CD4-positive, alpha-beta T cell (primary cell): ENCODE data around the gene MAD2L1BP. TPM values are rescaled to one million over a fixed set of nuclear protein-coding genes. Genes with fewer than 3 reads are reported as not detected.
"Not testable (repeated sequence)": the region's sequence is repeated elsewhere in the genome, so short reads cannot be mapped to it uniquely, and the experiment has no call there.

ENCODE experiments used
- ATAC-seq: fragments of 200-7000 bp; cut with Tn5 transposase; one replicate; pipeline ENCODE4 v1.10.0; 2022; ENCODE audit warnings: mild to moderate bottlenecking; ENCODE audit not compliant: poor library complexity
- CTCF ChIA-PET: fragments of 350-600 bp; sonication (Branson Sonifier 250); formaldehyde crosslinking; loops from one replicate; lab custom pipeline; 2021; ENCODE audit warnings: antibody characterized with exemption, inconsistent platforms; lab: Charles Lee
- POLR2A ChIA-PET: fragments of 350-600 bp; sonication (Branson Sonifier 250); formaldehyde crosslinking; loops from one replicate; lab custom pipeline; 2021; ENCODE audit warnings: antibody characterized with exemption, inconsistent platforms; lab: Charles Lee
- DNase-seq, 14 experiments: peaks; one replicate each; pipeline ENCODE4 v3.0.0-alpha.2; 2013 to 2020; ENCODE audit warnings: mixed read lengths in 2 of 14
- H3K27ac ChIP-seq, 2 donors: one replicate each; pipeline versions ENCODE4 v1.5.1 to v1.7.0; 2013; ENCODE audit warnings: low read length in 2 of 2, low read depth in 1 of 2, mild to moderate bottlenecking in 1 of 2
- H3K27me3 ChIP-seq, 2 experiments: 1 replicate in 1 of 2; 2 replicates in 1 of 2; pipeline versions ENCODE4 v1.6.1 to v1.7.0; 2013; ENCODE audit warnings: low read length in 2 of 2, control low read depth in 1 of 2, mild to moderate bottlenecking in 1 of 2, moderate library complexity in 1 of 2; ENCODE audit not compliant: insufficient read depth in 2 of 2, control insufficient read depth in 1 of 2
- H3K36me3 ChIP-seq: one replicate; pipeline ENCODE4 v1.6.1; 2013; ENCODE audit warnings: low read length, control low read depth; ENCODE audit not compliant: insufficient read depth
- H3K4me1 ChIP-seq: one replicate; pipeline ENCODE4 v1.6.1; 2013; ENCODE audit warnings: low read length, control low read depth; ENCODE audit not compliant: insufficient read depth
- H3K4me3 ChIP-seq: one replicate; pipeline ENCODE4 v1.5.1; 2013; ENCODE audit warnings: mild to moderate bottlenecking, low read length, moderate library complexity
- H3K9me3 ChIP-seq, 2 experiments: 1 replicate in 1 of 2; 2 replicates in 1 of 2; pipeline versions ENCODE4 v1.6.1 to v1.7.0; 2013; ENCODE audit warnings: low read length in 2 of 2, mild to moderate bottlenecking in 2 of 2, control low read depth in 1 of 2, moderate library complexity in 1 of 2; ENCODE audit not compliant: control insufficient read depth in 1 of 2, insufficient read depth in 1 of 2
- H3K27ac Mint-ChIP-seq: one replicate; pipeline ENCODE4 v1.8.0; 2020; ENCODE audit warnings: mixed read lengths
- H3K27me3 Mint-ChIP-seq: one replicate; pipeline ENCODE4 v1.8.0; 2021; ENCODE audit warnings: mixed read lengths
- H3K36me3 Mint-ChIP-seq: one replicate; pipeline ENCODE4 v1.8.0; 2021; ENCODE audit warnings: low read depth, mixed read lengths
- H3K4me1 Mint-ChIP-seq: one replicate; pipeline ENCODE4 v1.8.0; 2021; ENCODE audit warnings: low read depth, mixed read lengths
- H3K4me3 Mint-ChIP-seq: one replicate; pipeline ENCODE4 v1.8.0; 2020; ENCODE audit warnings: mild to moderate bottlenecking, mixed read lengths
- H3K9me3 Mint-ChIP-seq: one replicate; pipeline ENCODE4 v1.8.0; 2020; ENCODE audit warnings: mixed read lengths
- CTCF ChIP-seq: fragments of 200-600 bp; IDR thresholded peaks from one replicate; pipeline ENCODE4 v1.8.0; 2022; ENCODE audit warnings: antibody characterized with exemption, mild to moderate bottlenecking
- intact Hi-C, 2 experiments: fragments of 100-400 bp; cut with DNase I in 1 of 2; cut with micrococcal nuclease in 1 of 2; formaldehyde crosslinking; loops; one replicate each; pipeline versions ENCODE4 v1.15.1 to v1.9.0; 2023 to 2025; cut with DNase I, micrococcal nuclease
- total RNA-seq, 174 experiments: library from RNA in 2 of 174; stranded (reverse) in 2 of 174; gene quantifications; one replicate each; pipeline ENCODE4 v1.2.3 and lab custom pipeline; 2021 to 2026

MAD2L1BP gene
- total RNA-seq, 2 experiments from 2014 or later, result 36.6 to 39.2 TPM

GRCh38 chr6:43648248-43648647 lies 12.6 kb downstream of the MAD2L1BP start:
- no peaks in the 10 kb centered on the region for H3K36me3 ChIP-seq
- no peaks in the 10 kb centered on the region for H3K27me3 ChIP-seq
- H3K27ac ChIP-seq, result no peak overlapping the region
- DNase-seq (no peak), ATAC-seq (no peak)
- Mint-ChIP-seq H3K27me3 (no peaks in the 10 kb centered on the region), H3K4me3 (no peak overlapping the region), H3K36me3 (no peaks in the 10 kb centered on the region), H3K9me3 (no peaks in the 10 kb centered on the region), H3K4me1 (peaks cover 18% of the 10 kb centered on the region), H3K27ac (no peak overlapping the region)
- TF ChIP-seq CTCF, result no peak
- H3K9me3 ChIP-seq, result no peaks in the 10 kb centered on the region
- ChIA-PET POLR2A (no interaction called here), CTCF (interaction anchor here (2.1 kb wide), 1 partner anchor 19 kb away, joined by 6 read pairs; no protein-coding TSS in a partner anchor)
- peaks cover 11% of the 10 kb centered on the region for H3K4me1 ChIP-seq
- intact Hi-C loops, result no loop called here
- H3K4me3 ChIP-seq, result no peak overlapping the region

GRCh38 chr6:43652822-43653221 lies 17.2 kb downstream of the MAD2L1BP start:
- DNase-seq, POLR2A ChIA-PET, H3K4me1 ChIP-seq, H3K36me3 ChIP-seq, H3K4me3 ChIP-seq, H3K9me3 Mint-ChIP-seq, H3K4me1 Mint-ChIP-seq, ATAC-seq, intact Hi-C loops, H3K27me3 Mint-ChIP-seq, CTCF ChIA-PET, H3K27me3 ChIP-seq, H3K27ac ChIP-seq, H3K36me3 Mint-ChIP-seq, H3K27ac Mint-ChIP-seq, H3K4me3 Mint-ChIP-seq, H3K9me3 ChIP-seq: not testable (repeated sequence)

- intact Hi-C loops, result no loop called here
- Mint-ChIP-seq H3K27me3 (no peaks in the 10 kb centered on the region), H3K9me3 (no peaks in the 10 kb centered on the region), H3K4me1 (no peaks in the 10 kb centered on the region), H3K27ac (no peak overlapping the region), H3K36me3 (no peaks in the 10 kb centered on the region), H3K4me3 (no peak overlapping the region)
- ATAC-seq (no peak), DNase-seq (no peak)
- Histone ChIP-seq H3K9me3 (no peaks in the 10 kb centered on the region), H3K36me3 (no peaks in the 10 kb centered on the region), H3K4me3 (no peak overlapping the region), H3K4me1 (no peaks in the 10 kb centered on the region), H3K27ac (no peak overlapping the region), H3K27me3 (no peaks in the 10 kb centered on the region)
- TF ChIP-seq CTCF, result no peak
- CTCF ChIA-PET, result no interaction called here
- POLR2A ChIA-PET, result no interaction called here
Observed at GRCh38 chr6:43657221-43657802, 21.7 kb downstream of the MAD2L1BP start.

GRCh38 chr6:43658161-43658560 lies 22.5 kb downstream of the MAD2L1BP start:
- ATAC-seq, result no peak
- no peaks in the 10 kb centered on the region for H3K36me3 ChIP-seq
- no peak overlapping the region for H3K4me3 ChIP-seq
- no peaks in the 10 kb centered on the region for H3K4me1 ChIP-seq
- no peak overlapping the region for H3K27ac Mint-ChIP-seq
- H3K36me3 Mint-ChIP-seq, result no peaks in the 10 kb centered on the region
- H3K9me3 Mint-ChIP-seq, result no peaks in the 10 kb centered on the region
- no peak for TF ChIP-seq CTCF
- intact Hi-C loops, result no loop called here
- H3K27me3 ChIP-seq, result no peaks in the 10 kb centered on the region
- no peaks in the 10 kb centered on the region for H3K4me1 Mint-ChIP-seq
- no peak overlapping the region for H3K4me3 Mint-ChIP-seq
- DNase-seq, result no peak
- no peaks in the 10 kb centered on the region for H3K9me3 ChIP-seq
- CTCF ChIA-PET, result no interaction called here
- POLR2A ChIA-PET, result no interaction called here
- H3K27me3 Mint-ChIP-seq, result no peaks in the 10 kb centered on the region
- H3K27ac ChIP-seq, result no peak overlapping the region

- ATAC-seq, DNase-seq, H3K27me3 Mint-ChIP-seq, H3K27ac ChIP-seq, H3K36me3 Mint-ChIP-seq, POLR2A ChIA-PET, H3K36me3 ChIP-seq, H3K27me3 ChIP-seq, H3K9me3 ChIP-seq, H3K27ac Mint-ChIP-seq, H3K4me3 ChIP-seq, H3K9me3 Mint-ChIP-seq, H3K4me3 Mint-ChIP-seq: not testable (repeated sequence)
- H3K4me1 ChIP-seq, result peaks cover 11% of the 10 kb centered on the region
- CTCF ChIA-PET, result interaction anchor here (1.0 kb wide), 1 partner anchor 33 kb away, joined by 4 read pairs; no protein-coding TSS in a partner anchor
- H3K4me1 Mint-ChIP-seq, result peaks cover 11% of the 10 kb centered on the region
- intact Hi-C loops, result loop anchor here in 1 of 2 experiments (10.0 kb wide), 1 partner anchor 102 kb away; no protein-coding TSS in a partner anchor
Observed at GRCh38 chr6:43662948-43663347, 27.3 kb downstream of the MAD2L1BP start.
